Ascending aorta (tissue), 2 donors: ENCODE results near the gene PF4V1. TPM values are rescaled to one million over a fixed set of nuclear protein-coding genes. Genes with fewer than 3 reads are reported as not detected.

Experiments used
- DNase-seq, 2 donors: peaks; one replicate each; pipeline ENCODE4 v3.0.0-alpha.2; 2019; ENCODE audit warnings: low spot score in 2 of 2
- H3K27ac ChIP-seq, 2 donors: fragments of 200-600 bp; sonication (generic); one replicate each; pipeline ENCODE4 v1.5.1; 2016 to 2017; ENCODE audit warnings: mild to moderate bottlenecking in 1 of 2
- H3K27me3 ChIP-seq: fragments of 200-600 bp; sonication (generic); one replicate; pipeline ENCODE4 v1.5.1; 2017
- H3K36me3 ChIP-seq, 2 donors: fragments of 200-600 bp; sonication (generic); one replicate each; pipeline ENCODE4 v1.5.1; 2016
- H3K4me1 ChIP-seq, 2 donors: fragments of 200-600 bp; sonication (generic); one replicate each; pipeline ENCODE4 v1.5.1; 2016 to 2017; ENCODE audit warnings: mild to moderate bottlenecking in 1 of 2
- H3K4me3 ChIP-seq, 2 donors: fragments of 200-600 bp; sonication (generic); one replicate each; pipeline ENCODE4 v1.5.1; 2016 to 2017; ENCODE audit warnings: mild to moderate bottlenecking in 1 of 2
- H3K9me3 ChIP-seq, 2 donors: fragments of 200-600 bp; sonication (generic); one replicate each; pipeline ENCODE4 v1.5.1; 2016
- intact Hi-C: fragments of 100-400 bp; cut with DNase I; formaldehyde crosslinking; loops from one replicate; pipeline ENCODE4 v1.15.1; 2023
- total RNA-seq: library from RNA; depleted of rRNA; stranded (reverse); fragments of >200 nt; gene quantifications from one replicate; pipeline ENCODE4 v1.1.0, GENCODE V29; 2016
- TF ChIP-seq, protein P1 (sequence below), 3 experiments: fragments of 200-600 bp in 2 of 3; fragments of 450-650 bp in 1 of 3; sonication (generic) in 2 of 3; IDR thresholded peaks; one replicate each; pipeline ENCODE4 v1.5.1; 2016 to 2019; ENCODE audit warnings: antibody characterized with exemption in 3 of 3, mild to moderate bottlenecking in 1 of 3, moderate library complexity in 1 of 3

PF4V1 gene
- total RNA-seq, 1 donor from 2014 or later: not detected

DNA sequence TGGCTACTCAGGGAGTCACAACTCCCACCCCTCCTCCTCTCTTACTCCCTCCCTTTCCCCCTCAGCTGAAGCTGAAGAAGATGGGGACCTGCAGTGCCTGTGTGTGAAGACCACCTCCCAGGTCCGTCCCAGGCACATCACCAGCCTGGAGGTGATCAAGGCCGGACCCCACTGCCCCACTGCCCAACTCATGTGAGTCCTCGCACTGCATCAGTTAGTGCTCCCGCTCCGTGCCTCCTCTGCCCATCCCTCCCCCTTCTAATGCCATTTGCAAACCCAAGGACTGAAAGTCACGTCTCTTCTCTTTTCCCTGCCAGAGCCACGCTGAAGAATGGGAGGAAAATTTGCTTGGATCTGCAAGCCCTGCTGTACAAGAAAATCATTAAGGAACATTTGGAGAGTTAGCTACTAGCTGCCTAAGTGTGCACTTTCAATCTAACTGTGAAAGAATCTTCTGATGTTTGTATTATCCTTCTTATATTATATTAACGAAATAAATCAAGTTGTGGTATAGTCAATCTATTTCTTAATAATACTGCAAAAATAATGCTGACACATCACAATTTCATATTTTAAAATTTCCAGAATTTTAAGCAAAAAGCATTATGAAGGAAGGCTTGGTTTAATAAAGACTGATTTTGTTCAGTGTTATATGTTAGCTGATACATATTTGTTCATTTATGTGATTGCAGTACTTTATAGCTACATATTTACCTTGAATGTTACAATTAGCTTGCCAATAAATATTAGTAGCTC, 800 bp downstream of the PF4V1 start:
- no peaks in the 10 kb centered on the region for H3K36me3 ChIP-seq
- intact Hi-C loops: no loop called here
- no peaks in the 10 kb centered on the region for H3K9me3 ChIP-seq
- H3K27ac ChIP-seq: no peak overlapping the region
- H3K27me3 ChIP-seq: no peaks in the 10 kb centered on the region
- no peaks in the 10 kb centered on the region for H3K4me1 ChIP-seq
- no peak for DNase-seq
- peak overlapping the region in 1 of 2 donors; percentile 31 for H3K4me3 ChIP-seq
- TF ChIP-seq, protein P1, sequence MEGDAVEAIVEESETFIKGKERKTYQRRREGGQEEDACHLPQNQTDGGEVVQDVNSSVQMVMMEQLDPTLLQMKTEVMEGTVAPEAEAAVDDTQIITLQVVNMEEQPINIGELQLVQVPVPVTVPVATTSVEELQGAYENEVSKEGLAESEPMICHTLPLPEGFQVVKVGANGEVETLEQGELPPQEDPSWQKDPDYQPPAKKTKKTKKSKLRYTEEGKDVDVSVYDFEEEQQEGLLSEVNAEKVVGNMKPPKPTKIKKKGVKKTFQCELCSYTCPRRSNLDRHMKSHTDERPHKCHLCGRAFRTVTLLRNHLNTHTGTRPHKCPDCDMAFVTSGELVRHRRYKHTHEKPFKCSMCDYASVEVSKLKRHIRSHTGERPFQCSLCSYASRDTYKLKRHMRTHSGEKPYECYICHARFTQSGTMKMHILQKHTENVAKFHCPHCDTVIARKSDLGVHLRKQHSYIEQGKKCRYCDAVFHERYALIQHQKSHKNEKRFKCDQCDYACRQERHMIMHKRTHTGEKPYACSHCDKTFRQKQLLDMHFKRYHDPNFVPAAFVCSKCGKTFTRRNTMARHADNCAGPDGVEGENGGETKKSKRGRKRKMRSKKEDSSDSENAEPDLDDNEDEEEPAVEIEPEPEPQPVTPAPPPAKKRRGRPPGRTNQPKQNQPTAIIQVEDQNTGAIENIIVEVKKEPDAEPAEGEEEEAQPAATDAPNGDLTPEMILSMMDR (IDR thresholded peaks at IDR 0.05): no peak

DNA sequence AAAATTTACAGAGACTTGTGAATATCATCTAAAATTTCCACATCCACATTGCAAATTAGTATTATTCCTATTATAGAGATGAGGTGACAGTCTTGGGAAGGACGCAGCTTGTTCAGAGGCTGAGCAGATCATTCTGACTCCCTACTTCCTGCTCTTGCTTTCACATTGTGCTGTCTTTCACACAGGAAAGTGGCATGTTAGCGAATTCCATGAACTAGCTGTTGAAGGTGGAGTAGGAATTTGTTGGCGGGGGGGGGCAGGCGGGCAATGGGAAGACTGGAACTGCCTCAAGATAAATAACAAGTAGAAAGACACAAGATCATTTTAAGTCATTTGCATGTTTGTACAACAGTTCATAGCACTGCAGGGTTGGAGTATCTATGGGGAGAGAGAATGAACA, 2.3 kb downstream of the PF4V1 start:
- no peak for DNase-seq
- Histone ChIP-seq H3K27me3 (no peaks in the 10 kb centered on the region), H3K27ac (no peak overlapping the region), H3K9me3 (no peaks in the 10 kb centered on the region), H3K4me3 (no peak overlapping the region), H3K36me3 (no peaks in the 10 kb centered on the region), H3K4me1 (no peaks in the 10 kb centered on the region)
- TF ChIP-seq, protein P1 (IDR thresholded peaks at IDR 0.05): no peak
- intact Hi-C loops: loop anchor here (5.0 kb wide), 1 partner anchor 123 kb away; no protein-coding TSS in a partner anchor

DNA sequence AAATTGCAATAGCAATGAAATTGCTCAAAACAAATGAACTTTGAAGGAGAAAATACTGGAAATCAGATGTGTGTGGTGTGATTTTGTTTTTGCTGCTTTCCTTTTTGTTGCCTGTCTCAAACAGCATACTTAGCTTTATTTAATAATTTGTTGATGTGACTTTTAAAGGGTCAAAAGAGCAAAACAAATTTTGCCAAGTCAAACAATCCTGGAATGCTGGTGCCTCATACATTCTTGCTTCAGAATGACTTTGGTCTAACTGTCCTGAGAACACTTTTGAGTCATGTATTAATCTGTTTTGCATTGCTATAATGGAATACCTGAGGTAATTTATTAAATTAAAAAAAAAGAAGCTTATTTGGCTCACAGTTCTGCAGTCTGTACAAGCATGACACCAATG, 3.4 kb downstream of the PF4V1 start:
- TF ChIP-seq, protein P1 (IDR thresholded peaks at IDR 0.05): no peak
- Histone ChIP-seq H3K27ac (no peak overlapping the region), H3K4me1 (no peaks in the 10 kb centered on the region), H3K36me3 (no peaks in the 10 kb centered on the region), H3K9me3 (no peaks in the 10 kb centered on the region), H3K27me3 (no peaks in the 10 kb centered on the region), H3K4me3 (no peak overlapping the region)
- intact Hi-C loops: loop anchor here (5.0 kb wide), 1 partner anchor 124 kb away; no protein-coding TSS in a partner anchor
- DNase-seq: no peak

DNA sequence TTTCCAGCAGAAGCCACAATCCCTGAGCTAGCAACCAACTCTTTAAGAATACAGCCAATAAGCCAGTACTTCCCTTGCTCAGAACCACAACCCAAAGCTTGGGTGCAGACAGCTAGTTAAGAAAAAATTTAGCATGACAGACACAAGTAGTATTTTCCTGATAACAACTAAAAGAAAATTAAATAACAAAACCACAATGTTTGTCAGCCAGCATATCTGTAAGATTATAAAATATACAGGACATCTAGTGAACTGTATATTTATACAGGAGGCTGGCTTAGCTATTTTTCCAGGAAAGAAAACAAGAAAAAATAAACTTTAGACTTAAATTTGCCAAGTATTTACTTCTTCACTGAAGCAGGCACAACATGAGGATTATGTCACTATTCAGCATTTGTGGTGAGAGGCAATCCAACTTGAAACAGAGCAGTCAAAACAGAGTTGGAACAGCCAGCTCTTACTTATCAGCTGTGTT, 6.6 kb downstream of the PF4V1 start:
- no peak for DNase-seq
- TF ChIP-seq, protein P1 (IDR thresholded peaks at IDR 0.05): no peak
- intact Hi-C loops: loop anchor here (5.0 kb wide), 1 partner anchor 127 kb away; no protein-coding TSS in a partner anchor
- H3K4me1 ChIP-seq: no peaks in the 10 kb centered on the region
- H3K9me3 ChIP-seq: no peaks in the 10 kb centered on the region
- H3K27ac ChIP-seq: no peak overlapping the region
- no peak overlapping the region for H3K4me3 ChIP-seq
- no peaks in the 10 kb centered on the region for H3K27me3 ChIP-seq
- no peaks in the 10 kb centered on the region for H3K36me3 ChIP-seq

DNA sequence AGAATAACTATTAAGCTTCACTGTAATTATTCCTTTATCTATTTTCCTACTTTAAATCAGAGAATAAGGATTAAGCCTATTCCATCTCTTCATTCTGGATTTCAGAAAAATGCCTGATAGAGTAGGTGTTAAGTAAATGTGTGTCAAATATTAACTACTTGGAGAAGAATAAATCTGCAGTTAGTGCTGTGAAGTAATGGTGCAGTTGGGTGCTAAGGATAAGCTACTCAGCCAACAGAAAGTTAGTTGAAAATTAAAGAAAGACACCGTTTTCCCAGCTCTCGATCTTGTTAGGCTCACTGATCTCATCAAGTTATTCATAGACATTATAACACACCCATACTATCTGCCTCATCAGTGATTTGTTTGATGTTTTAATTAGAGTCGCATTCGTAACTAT, 7.1 kb downstream of the PF4V1 start:
- intact Hi-C loops: no loop called here
- Histone ChIP-seq H3K36me3 (no peaks in the 10 kb centered on the region), H3K27me3 (no peaks in the 10 kb centered on the region), H3K4me1 (no peaks in the 10 kb centered on the region), H3K27ac (no peak overlapping the region), H3K4me3 (no peak overlapping the region), H3K9me3 (no peaks in the 10 kb centered on the region)
- TF ChIP-seq, protein P1 (IDR thresholded peaks at IDR 0.05): no peak
- no peak for DNase-seq
